Measurements from ENCODE around the gene FERMT1.

DNA sequence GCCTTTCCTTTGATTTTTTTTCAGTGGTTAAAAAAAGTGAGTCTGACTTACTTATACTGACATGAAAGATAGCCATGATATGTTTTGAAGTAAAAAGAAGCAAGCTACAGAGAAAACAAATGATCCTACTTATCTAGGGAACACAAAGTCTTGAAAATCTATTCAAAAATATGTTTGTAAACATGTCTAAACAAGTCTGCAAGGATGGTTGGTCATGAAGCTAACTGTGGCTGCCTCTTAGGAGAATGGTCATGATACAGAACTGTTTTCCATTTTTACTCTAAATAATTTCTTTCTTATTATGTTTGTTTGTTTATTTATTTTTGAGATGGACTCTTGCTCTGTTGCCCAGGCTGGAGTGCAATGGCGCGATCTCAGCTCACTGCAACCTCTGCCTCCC is 21.5 kb downstream of the FERMT1 start:
- TF ChIP-seq, protein P1, sequence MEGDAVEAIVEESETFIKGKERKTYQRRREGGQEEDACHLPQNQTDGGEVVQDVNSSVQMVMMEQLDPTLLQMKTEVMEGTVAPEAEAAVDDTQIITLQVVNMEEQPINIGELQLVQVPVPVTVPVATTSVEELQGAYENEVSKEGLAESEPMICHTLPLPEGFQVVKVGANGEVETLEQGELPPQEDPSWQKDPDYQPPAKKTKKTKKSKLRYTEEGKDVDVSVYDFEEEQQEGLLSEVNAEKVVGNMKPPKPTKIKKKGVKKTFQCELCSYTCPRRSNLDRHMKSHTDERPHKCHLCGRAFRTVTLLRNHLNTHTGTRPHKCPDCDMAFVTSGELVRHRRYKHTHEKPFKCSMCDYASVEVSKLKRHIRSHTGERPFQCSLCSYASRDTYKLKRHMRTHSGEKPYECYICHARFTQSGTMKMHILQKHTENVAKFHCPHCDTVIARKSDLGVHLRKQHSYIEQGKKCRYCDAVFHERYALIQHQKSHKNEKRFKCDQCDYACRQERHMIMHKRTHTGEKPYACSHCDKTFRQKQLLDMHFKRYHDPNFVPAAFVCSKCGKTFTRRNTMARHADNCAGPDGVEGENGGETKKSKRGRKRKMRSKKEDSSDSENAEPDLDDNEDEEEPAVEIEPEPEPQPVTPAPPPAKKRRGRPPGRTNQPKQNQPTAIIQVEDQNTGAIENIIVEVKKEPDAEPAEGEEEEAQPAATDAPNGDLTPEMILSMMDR (IDR thresholded peaks at IDR 0.05; ENCODE audit: borderline replicate concordance, extremely low read depth, low read length, poor library complexity, severe bottlenecking), result no peak
- no peak for TF ChIP-seq EZH2 (IDR thresholded peaks at IDR 0.05; ENCODE audit: borderline replicate concordance, low read depth, low read length, severe bottlenecking)
